Sigmoid colon (tissue), 4 donors: ENCODE data around the gene CFAP126.

Experiments used
- CTCF ChIP-seq, 4 experiments: fragments of 450-650 bp in 3 of 4; fragments of 200-600 bp in 1 of 4; IDR thresholded peaks; one replicate each; pipeline ENCODE4 v1.5.1; 2016 to 2019; ENCODE audit warnings: antibody characterized with exemption in 4 of 4, mild to moderate bottlenecking in 3 of 4, moderate library complexity in 2 of 4
- EP300 ChIP-seq, 4 donors: sonication (generic); formaldehyde crosslinking; IDR thresholded peaks; one replicate each; pipeline ENCODE4 v1.6.1; 2017; ENCODE audit warnings: antibody characterized with exemption in 4 of 4
- POLR2A ChIP-seq, 2 donors: fragments of 450-650 bp; IDR thresholded peaks; one replicate each; pipeline ENCODE4 v1.6.1; 2016; ENCODE audit warnings: antibody characterized with exemption in 2 of 2, mild to moderate bottlenecking in 2 of 2, moderate library complexity in 2 of 2

GRCh38 chr1:161404051-161404597 is 36.4 kb upstream of the CFAP126 start:
- TF ChIP-seq POLR2A (IDR thresholded peaks at IDR 0.05) (no peak), CTCF (IDR thresholded peaks at IDR 0.05) (no peak), EP300 (IDR thresholded peaks at IDR 0.05) (no peak)
